ENCODE results near the gene CCDC141.

CCDC141 gene

GRCh38 chr2:178863856-178864620, 185.9 kb downstream of the CCDC141 start:
- no peak overlapping the region for H3K4me3 ChIP-seq (ENCODE audit: low read length)
- no peaks in the 10 kb centered on the region for H3K27me3 ChIP-seq (ENCODE audit: insufficient read depth, low read length)
- H3K36me3 ChIP-seq (ENCODE audit: insufficient read depth, low read length): no peaks in the 10 kb centered on the region
- H3K4me1 ChIP-seq (ENCODE audit: insufficient read depth, low read length): no peaks in the 10 kb centered on the region
- H2AFZ ChIP-seq (ENCODE audit: low read depth, low read length): no peak overlapping the region
- H3K9me3 ChIP-seq (ENCODE audit: low read length): no peaks in the 10 kb centered on the region

GRCh38 chr2:178863130-178863855, 186.6 kb downstream of the CCDC141 start:
- Histone ChIP-seq H3K27me3 (ENCODE audit: insufficient read depth, low read length) (no peaks in the 10 kb centered on the region), H3K36me3 (ENCODE audit: insufficient read depth, low read length) (no peaks in the 10 kb centered on the region), H3K4me3 (ENCODE audit: low read length) (no peak overlapping the region), H3K9me3 (ENCODE audit: low read length) (no peaks in the 10 kb centered on the region), H3K4me1 (ENCODE audit: insufficient read depth, low read length) (no peaks in the 10 kb centered on the region), H2AFZ (ENCODE audit: low read depth, low read length) (no peak overlapping the region)

- no peak overlapping the region for H3K4me3 ChIP-seq (ENCODE audit: low read length)
- H2AFZ ChIP-seq (ENCODE audit: low read depth, low read length): no peak overlapping the region
- no peaks in the 10 kb centered on the region for H3K4me1 ChIP-seq (ENCODE audit: insufficient read depth, low read length)
- H3K9me3 ChIP-seq (ENCODE audit: low read length): no peaks in the 10 kb centered on the region
- no peaks in the 10 kb centered on the region for H3K36me3 ChIP-seq (ENCODE audit: insufficient read depth, low read length)
- H3K27me3 ChIP-seq (ENCODE audit: insufficient read depth, low read length): no peaks in the 10 kb centered on the region
Measured at GRCh38 chr2:178860551-178860950, 189.4 kb downstream of the CCDC141 start.

GRCh38 chr2:178859730-178860129, 190.2 kb downstream of the CCDC141 start:
- Histone ChIP-seq H3K4me1 (ENCODE audit: insufficient read depth, low read length) (no peaks in the 10 kb centered on the region), H3K36me3 (ENCODE audit: insufficient read depth, low read length) (no peaks in the 10 kb centered on the region), H3K27me3 (ENCODE audit: insufficient read depth, low read length) (no peaks in the 10 kb centered on the region), H3K4me3 (ENCODE audit: low read length) (no peak overlapping the region), H3K9me3 (ENCODE audit: low read length) (no peaks in the 10 kb centered on the region), H2AFZ (ENCODE audit: low read depth, low read length) (no peak overlapping the region)

- Histone ChIP-seq H3K9me3 (ENCODE audit: low read length) (no peaks in the 10 kb centered on the region), H3K27me3 (ENCODE audit: insufficient read depth, low read length) (no peaks in the 10 kb centered on the region), H3K4me3 (ENCODE audit: low read length) (no peak overlapping the region), H3K36me3 (ENCODE audit: insufficient read depth, low read length) (no peaks in the 10 kb centered on the region), H2AFZ (ENCODE audit: low read depth, low read length) (no peak overlapping the region), H3K4me1 (ENCODE audit: insufficient read depth, low read length) (no peaks in the 10 kb centered on the region)
Measured at GRCh38 chr2:178858896-178859625, 190.9 kb downstream of the CCDC141 start.

GRCh38 chr2:178855151-178855550, 194.8 kb downstream of the CCDC141 start:
- no peaks in the 10 kb centered on the region for H3K9me3 ChIP-seq (ENCODE audit: low read length)
- H3K4me1 ChIP-seq (ENCODE audit: insufficient read depth, low read length): no peaks in the 10 kb centered on the region
- H3K36me3 ChIP-seq (ENCODE audit: insufficient read depth, low read length): no peaks in the 10 kb centered on the region
- H2AFZ ChIP-seq (ENCODE audit: low read depth, low read length): no peak overlapping the region
- no peaks in the 10 kb centered on the region for H3K27me3 ChIP-seq (ENCODE audit: insufficient read depth, low read length)
- H3K4me3 ChIP-seq (ENCODE audit: low read length): no peak overlapping the region

- no peak overlapping the region for H2AFZ ChIP-seq (ENCODE audit: low read depth, low read length)
- peaks cover 8% of the 10 kb centered on the region for H3K4me1 ChIP-seq (ENCODE audit: insufficient read depth, low read length)
- no peak overlapping the region for H3K4me3 ChIP-seq (ENCODE audit: low read length)
- no peaks in the 10 kb centered on the region for H3K27me3 ChIP-seq (ENCODE audit: insufficient read depth, low read length)
- no peaks in the 10 kb centered on the region for H3K9me3 ChIP-seq (ENCODE audit: low read length)
- H3K36me3 ChIP-seq (ENCODE audit: insufficient read depth, low read length): no peaks in the 10 kb centered on the region
Measured at GRCh38 chr2:178848335-178848734, 201.6 kb downstream of the CCDC141 start.

- Histone ChIP-seq H2AFZ (ENCODE audit: low read depth, low read length) (no peak overlapping the region), H3K36me3 (ENCODE audit: insufficient read depth, low read length) (no peaks in the 10 kb centered on the region), H3K4me3 (ENCODE audit: low read length) (no peak overlapping the region), H3K4me1 (ENCODE audit: insufficient read depth, low read length) (peaks cover 8% of the 10 kb centered on the region), H3K9me3 (ENCODE audit: low read length) (no peaks in the 10 kb centered on the region), H3K27me3 (ENCODE audit: insufficient read depth, low read length) (no peaks in the 10 kb centered on the region)
Measured at GRCh38 chr2:178846458-178846802, 203.5 kb downstream of the CCDC141 start.

- H3K9me3 ChIP-seq (ENCODE audit: low read length): no peaks in the 10 kb centered on the region
- H3K4me3 ChIP-seq (ENCODE audit: low read length): no peak overlapping the region
- no peak overlapping the region for H2AFZ ChIP-seq (ENCODE audit: low read depth, low read length)
- H3K27me3 ChIP-seq (ENCODE audit: insufficient read depth, low read length): no peaks in the 10 kb centered on the region
- no peaks in the 10 kb centered on the region for H3K36me3 ChIP-seq (ENCODE audit: insufficient read depth, low read length)
- peaks cover 8% of the 10 kb centered on the region for H3K4me1 ChIP-seq (ENCODE audit: insufficient read depth, low read length)
Measured at GRCh38 chr2:178845566-178846457, 204.1 kb downstream of the CCDC141 start.

GRCh38 chr2:178844701-178845100, 205.2 kb downstream of the CCDC141 start:
- peaks cover 8% of the 10 kb centered on the region for H3K4me1 ChIP-seq (ENCODE audit: insufficient read depth, low read length)
- no peaks in the 10 kb centered on the region for H3K27me3 ChIP-seq (ENCODE audit: insufficient read depth, low read length)
- H3K36me3 ChIP-seq (ENCODE audit: insufficient read depth, low read length): no peaks in the 10 kb centered on the region
- H2AFZ ChIP-seq (ENCODE audit: low read depth, low read length): no peak overlapping the region
- no peaks in the 10 kb centered on the region for H3K9me3 ChIP-seq (ENCODE audit: low read length)
- H3K4me3 ChIP-seq (ENCODE audit: low read length): no peak overlapping the region

GRCh38 chr2:178844269-178844668, 205.7 kb downstream of the CCDC141 start:
- Histone ChIP-seq H3K4me3 (ENCODE audit: low read length) (no peak overlapping the region), H3K36me3 (ENCODE audit: insufficient read depth, low read length) (no peaks in the 10 kb centered on the region), H3K27me3 (ENCODE audit: insufficient read depth, low read length) (no peaks in the 10 kb centered on the region), H3K9me3 (ENCODE audit: low read length) (no peaks in the 10 kb centered on the region), H2AFZ (ENCODE audit: low read depth, low read length) (no peak overlapping the region), H3K4me1 (ENCODE audit: insufficient read depth, low read length) (peaks cover 8% of the 10 kb centered on the region)

- H3K4me3 ChIP-seq (ENCODE audit: low read length): no peak overlapping the region
- H3K4me1 ChIP-seq (ENCODE audit: insufficient read depth, low read length): peaks cover 8% of the 10 kb centered on the region
- no peaks in the 10 kb centered on the region for H3K9me3 ChIP-seq (ENCODE audit: low read length)
- H3K36me3 ChIP-seq (ENCODE audit: insufficient read depth, low read length): no peaks in the 10 kb centered on the region
- H3K27me3 ChIP-seq (ENCODE audit: insufficient read depth, low read length): no peaks in the 10 kb centered on the region
- H2AFZ ChIP-seq (ENCODE audit: low read depth, low read length): no peak overlapping the region
Measured at GRCh38 chr2:178843697-178844096, 206.2 kb downstream of the CCDC141 start.
